HCT116 (cell line): ENCODE measurements around the gene TRIM68. TPM values are rescaled to one million over a fixed set of nuclear protein-coding genes. Genes with fewer than 3 reads are reported as not detected.

Source experiments
- ATAC-seq: fragments of 200-7000 bp; cut with Tn5 transposase; 2 replicates; pipeline ENCODE4 v1.9.1; 2020; ENCODE audit warnings: mild to moderate bottlenecking, moderate library complexity
- BruUV-seq: library from RNA; stranded (reverse); fragments of 400-500 nt; replicated peaks from 2 replicates; lab custom pipeline; 2021; lab: Mats Ljungman, UMichigan
- CTCF ChIA-PET: fragments of 300-600 bp; sonication (Branson Sonifier 250); formaldehyde crosslinking; loops from one replicate; lab custom pipeline; 2021; ENCODE audit warnings: antibody characterized with exemption; lab: Charles Lee
- POLR2A ChIA-PET: fragments of 300-600, 350-600 bp; sonication (Branson Sonifier 250); formaldehyde crosslinking; loops from one replicate; lab custom pipeline; 2021; ENCODE audit warnings: antibody characterized with exemption; lab: Charles Lee
- RAD21 ChIA-PET, 2 experiments: fragments of 300-600 bp; sonication (Branson Sonifier 250); formaldehyde crosslinking; loops; one replicate each; lab custom pipeline; 2023; ENCODE audit warnings: low total read pairs in 2 of 2; ENCODE audit not compliant: uncharacterized antibody in 2 of 2, unreplicated experiment in 2 of 2, low non-redundant PET in 1 of 2; lab: Charles Lee
- DNase-seq: peaks from one replicate; pipeline ENCODE4 v3.0.0-alpha.2; 2010; ENCODE audit warnings: low read depth, low spot score
- H2AFZ ChIP-seq: fragments of 200-600 bp; shearing (Covaris generic), sonication (generic); 2 replicates; pipeline ENCODE4 v1.6.1; 2017; ENCODE audit warnings: low read depth, mixed run types, mixed read lengths, antibody characterized with exemption, low read length; ENCODE audit not compliant: poor library complexity, severe bottlenecking
- H3K27ac ChIP-seq: 2 replicates; pipeline ENCODE4 v1.5.1; 2012; ENCODE audit warnings: low read depth, low read length
- H3K27me3 ChIP-seq: fragments of 200-600 bp; sonication (generic); 2 replicates; pipeline ENCODE4 v1.6.1; 2016; ENCODE audit warnings: mixed run types, low read length, mixed read lengths; ENCODE audit not compliant: insufficient read depth
- H3K36me3 ChIP-seq, 2 experiments: fragments of 200-500 bp in 1 of 2; fragments of 200-600 bp in 1 of 2; sonication (Bioruptor generic) in 1 of 2; sonication (generic) in 1 of 2; 2 replicates each; pipeline versions ENCODE4 v1.5.1 to v1.6.1; 2014 to 2016; ENCODE audit warnings: low read length in 2 of 2, inconsistent platforms in 1 of 2, mixed read lengths in 1 of 2, mixed run types in 1 of 2; ENCODE audit not compliant: insufficient read depth in 2 of 2, control insufficient read depth in 1 of 2
- H3K4me1 ChIP-seq, 2 experiments: fragments of 200-600 bp in 1 of 2; sonication (generic) in 1 of 2; 2 replicates each; pipeline versions ENCODE4 v1.5.1 to v1.6.1; 2012 to 2017; ENCODE audit warnings: low read length in 2 of 2, inconsistent platforms in 1 of 2, mild to moderate bottlenecking in 1 of 2, mixed read lengths in 1 of 2, mixed run types in 1 of 2, moderate library complexity in 1 of 2; ENCODE audit not compliant: insufficient read depth in 2 of 2, control insufficient read depth in 1 of 2
- H3K4me2 ChIP-seq: fragments of 200-600 bp; sonication (generic); 2 replicates; pipeline ENCODE4 v1.6.1; 2017; ENCODE audit warnings: mixed run types, low read length, mixed read lengths
- H3K4me3 ChIP-seq, 2 experiments: fragments of 200-600 bp in 1 of 2; sonication (generic) in 1 of 2; replicated peaks in 1 of 2; 2 replicates each; pipeline ENCODE4 v1.5.1; 2011 to 2016; ENCODE audit warnings: low read length in 2 of 2, control low read depth in 1 of 2, low read depth in 1 of 2, mild to moderate bottlenecking in 1 of 2, mixed read lengths in 1 of 2, mixed run types in 1 of 2
- H3K79me2 ChIP-seq: fragments of 200-600 bp; sonication (generic); 2 replicates; pipeline ENCODE4 v1.6.1; 2017; ENCODE audit warnings: mild to moderate bottlenecking, mixed run types, low read length, moderate library complexity, mixed read lengths; ENCODE audit not compliant: insufficient read depth
- H3K9ac ChIP-seq: fragments of 200-600 bp; sonication (generic); 2 replicates; pipeline ENCODE4 v1.6.1; 2016; ENCODE audit warnings: low read length, mixed read lengths
- H3K9me2 ChIP-seq: fragments of 200-600 bp; sonication (generic), shearing (Covaris generic); 2 replicates; pipeline ENCODE4 v1.6.1; 2017; ENCODE audit warnings: mixed run types, mild to moderate bottlenecking, moderate library complexity; ENCODE audit not compliant: insufficient read depth
- H3K9me3 ChIP-seq, 2 experiments: fragments of 200-500 bp in 1 of 2; fragments of 200-600 bp in 1 of 2; sonication (Bioruptor generic) in 1 of 2; sonication (generic) in 1 of 2; 2 replicates each; pipeline ENCODE4 v1.6.1; 2014 to 2017; ENCODE audit warnings: low read length in 2 of 2, mixed read lengths in 2 of 2, inconsistent platforms in 1 of 2, low read depth in 1 of 2, mild to moderate bottlenecking in 1 of 2, mixed run types in 1 of 2, moderate library complexity in 1 of 2; ENCODE audit not compliant: control insufficient read depth in 1 of 2, insufficient read depth in 1 of 2
- H4K20me1 ChIP-seq: fragments of 200-600 bp; sonication (generic), shearing (Covaris generic); 2 replicates; pipeline ENCODE4 v1.6.1; 2017; ENCODE audit warnings: mixed run types, mild to moderate bottlenecking, moderate library complexity; ENCODE audit not compliant: insufficient read depth
- CEBPB ChIP-seq: IDR thresholded peaks from 2 replicates; pipeline ENCODE4 v1.6.1; 2012; ENCODE audit warnings: low read depth
- FOSL1 ChIP-seq: IDR thresholded peaks from 2 replicates; pipeline ENCODE4 v1.6.1; 2012; ENCODE audit warnings: low read depth
- POLR2A ChIP-seq: IDR thresholded peaks from 2 replicates; pipeline ENCODE4 v1.7.0; 2011; ENCODE audit warnings: borderline replicate concordance; ENCODE audit not compliant: insufficient read depth, insufficient read length; ENCODE audit errors: extremely low read depth
- POLR2AphosphoS5 ChIP-seq: IDR thresholded peaks from 2 replicates; pipeline ENCODE4 v1.6.1; 2011; ENCODE audit warnings: mild to moderate bottlenecking, low read depth, low read length, moderate library complexity
- SIN3A ChIP-seq: IDR thresholded peaks from 2 replicates; pipeline ENCODE4 v1.6.1; 2012; ENCODE audit warnings: low read depth
- SP1 ChIP-seq: IDR thresholded peaks from 2 replicates; pipeline ENCODE4 v1.6.1; 2012; ENCODE audit warnings: low read depth
- ZNF274 ChIP-seq: fragments of 200-500 bp; sonication (Bioruptor generic); IDR thresholded peaks from 2 replicates; pipeline ENCODE4 v1.6.1; 2014; ENCODE audit warnings: mild to moderate bottlenecking, low read depth, low read length, inconsistent platforms
- intact Hi-C: fragments of 100-400 bp; cut with micrococcal nuclease; formaldehyde crosslinking; loops from 2 replicates; pipeline ENCODE4 v1.10.0; 2022
- total RNA-seq: library from RNA; stranded (reverse); gene quantifications from one replicate; pipeline ENCODE4 v1.2.1, GENCODE V29; 2021; ENCODE audit not compliant: unreplicated experiment
- TF ChIP-seq, protein P1 (sequence below): IDR thresholded peaks from 2 replicates; pipeline ENCODE4 v1.6.1; 2011; ENCODE audit warnings: mild to moderate bottlenecking, low read length, moderate library complexity; ENCODE audit not compliant: insufficient replicate concordance; ENCODE audit errors: extremely low read depth
- TF ChIP-seq, protein P2 (sequence below): IDR thresholded peaks from 2 replicates; pipeline ENCODE4 v1.6.1; 2012; ENCODE audit warnings: low read depth
- TF ChIP-seq, protein P3 (sequence below), 3 experiments: fragments of 200-600 bp in 1 of 3; sonication (generic) in 1 of 3; IDR thresholded peaks in 2 of 3; conservative IDR thresholded peaks in 1 of 3; 2 replicates each; pipeline ENCODE4 v1.5.1; 2012 to 2017; ENCODE audit warnings: low read depth in 2 of 3, low read length in 2 of 3, antibody characterized with exemption in 1 of 3, borderline replicate concordance in 1 of 3, control low read depth in 1 of 3, mild to moderate bottlenecking in 1 of 3, mixed read lengths in 1 of 3, mixed run types in 1 of 3, moderate library complexity in 1 of 3; ENCODE audit not compliant: insufficient read depth in 1 of 3
- TF ChIP-seq, protein P4 (sequence below): IDR thresholded peaks from 2 replicates; pipeline ENCODE4 v1.6.1; 2012

TRIM68 gene
- total RNA-seq, 1 experiment from 2014 or later, result 8.3 TPM

DNA sequence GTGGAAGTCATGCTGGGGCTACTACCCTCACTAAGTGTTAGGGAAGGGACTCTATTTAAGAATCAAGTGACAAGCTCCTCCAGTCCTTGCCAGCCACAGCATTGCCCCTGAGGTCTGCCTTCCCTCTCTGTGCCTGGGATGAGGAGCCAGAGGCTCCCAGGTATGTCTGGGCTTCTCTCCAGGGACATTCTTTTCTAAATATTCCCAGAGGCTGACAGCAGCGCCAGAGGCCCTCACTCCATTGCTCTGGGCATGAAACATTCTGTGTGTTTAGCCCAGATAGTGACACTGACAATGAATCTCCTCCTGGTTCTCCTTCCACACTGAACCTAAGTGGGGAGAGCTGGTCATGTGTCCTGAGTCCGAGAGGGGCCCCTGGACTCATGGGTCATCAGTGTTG is 37.9 kb upstream of the TRIM68 start:
- Histone ChIP-seq H3K4me1 (no peaks in the 10 kb centered on the region), H2AFZ (no peak overlapping the region), H3K79me2 (no peaks in the 10 kb centered on the region), H3K36me3 (no peaks in the 10 kb centered on the region), H3K27ac (no peak overlapping the region), H3K9me3 (no peaks in the 10 kb centered on the region), H3K9ac (no peak overlapping the region), H3K4me3 (no peak overlapping the region), H3K27me3 (peaks cover 77% of the 10 kb centered on the region), H3K4me2 (no peak overlapping the region), H4K20me1 (no peaks in the 10 kb centered on the region), H3K9me2 (no peaks in the 10 kb centered on the region)
- no TSS peak for BruUV-seq
- TF ChIP-seq FOSL1 (no peak), CEBPB (no peak), POLR2AphosphoS5 (no peak), POLR2A (no peak), ZNF274 (no peak), SIN3A (no peak), SP1 (no peak)
- TF ChIP-seq, protein P1, sequence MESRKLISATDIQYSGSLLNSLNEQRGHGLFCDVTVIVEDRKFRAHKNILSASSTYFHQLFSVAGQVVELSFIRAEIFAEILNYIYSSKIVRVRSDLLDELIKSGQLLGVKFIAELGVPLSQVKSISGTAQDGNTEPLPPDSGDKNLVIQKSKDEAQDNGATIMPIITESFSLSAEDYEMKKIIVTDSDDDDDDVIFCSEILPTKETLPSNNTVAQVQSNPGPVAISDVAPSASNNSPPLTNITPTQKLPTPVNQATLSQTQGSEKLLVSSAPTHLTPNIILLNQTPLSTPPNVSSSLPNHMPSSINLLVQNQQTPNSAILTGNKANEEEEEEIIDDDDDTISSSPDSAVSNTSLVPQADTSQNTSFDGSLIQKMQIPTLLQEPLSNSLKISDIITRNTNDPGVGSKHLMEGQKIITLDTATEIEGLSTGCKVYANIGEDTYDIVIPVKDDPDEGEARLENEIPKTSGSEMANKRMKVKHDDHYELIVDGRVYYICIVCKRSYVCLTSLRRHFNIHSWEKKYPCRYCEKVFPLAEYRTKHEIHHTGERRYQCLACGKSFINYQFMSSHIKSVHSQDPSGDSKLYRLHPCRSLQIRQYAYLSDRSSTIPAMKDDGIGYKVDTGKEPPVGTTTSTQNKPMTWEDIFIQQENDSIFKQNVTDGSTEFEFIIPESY, result no peak
- TF ChIP-seq, protein P2, sequence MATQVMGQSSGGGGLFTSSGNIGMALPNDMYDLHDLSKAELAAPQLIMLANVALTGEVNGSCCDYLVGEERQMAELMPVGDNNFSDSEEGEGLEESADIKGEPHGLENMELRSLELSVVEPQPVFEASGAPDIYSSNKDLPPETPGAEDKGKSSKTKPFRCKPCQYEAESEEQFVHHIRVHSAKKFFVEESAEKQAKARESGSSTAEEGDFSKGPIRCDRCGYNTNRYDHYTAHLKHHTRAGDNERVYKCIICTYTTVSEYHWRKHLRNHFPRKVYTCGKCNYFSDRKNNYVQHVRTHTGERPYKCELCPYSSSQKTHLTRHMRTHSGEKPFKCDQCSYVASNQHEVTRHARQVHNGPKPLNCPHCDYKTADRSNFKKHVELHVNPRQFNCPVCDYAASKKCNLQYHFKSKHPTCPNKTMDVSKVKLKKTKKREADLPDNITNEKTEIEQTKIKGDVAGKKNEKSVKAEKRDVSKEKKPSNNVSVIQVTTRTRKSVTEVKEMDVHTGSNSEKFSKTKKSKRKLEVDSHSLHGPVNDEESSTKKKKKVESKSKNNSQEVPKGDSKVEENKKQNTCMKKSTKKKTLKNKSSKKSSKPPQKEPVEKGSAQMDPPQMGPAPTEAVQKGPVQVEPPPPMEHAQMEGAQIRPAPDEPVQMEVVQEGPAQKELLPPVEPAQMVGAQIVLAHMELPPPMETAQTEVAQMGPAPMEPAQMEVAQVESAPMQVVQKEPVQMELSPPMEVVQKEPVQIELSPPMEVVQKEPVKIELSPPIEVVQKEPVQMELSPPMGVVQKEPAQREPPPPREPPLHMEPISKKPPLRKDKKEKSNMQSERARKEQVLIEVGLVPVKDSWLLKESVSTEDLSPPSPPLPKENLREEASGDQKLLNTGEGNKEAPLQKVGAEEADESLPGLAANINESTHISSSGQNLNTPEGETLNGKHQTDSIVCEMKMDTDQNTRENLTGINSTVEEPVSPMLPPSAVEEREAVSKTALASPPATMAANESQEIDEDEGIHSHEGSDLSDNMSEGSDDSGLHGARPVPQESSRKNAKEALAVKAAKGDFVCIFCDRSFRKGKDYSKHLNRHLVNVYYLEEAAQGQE, result no peak
- TF ChIP-seq, protein P3, sequence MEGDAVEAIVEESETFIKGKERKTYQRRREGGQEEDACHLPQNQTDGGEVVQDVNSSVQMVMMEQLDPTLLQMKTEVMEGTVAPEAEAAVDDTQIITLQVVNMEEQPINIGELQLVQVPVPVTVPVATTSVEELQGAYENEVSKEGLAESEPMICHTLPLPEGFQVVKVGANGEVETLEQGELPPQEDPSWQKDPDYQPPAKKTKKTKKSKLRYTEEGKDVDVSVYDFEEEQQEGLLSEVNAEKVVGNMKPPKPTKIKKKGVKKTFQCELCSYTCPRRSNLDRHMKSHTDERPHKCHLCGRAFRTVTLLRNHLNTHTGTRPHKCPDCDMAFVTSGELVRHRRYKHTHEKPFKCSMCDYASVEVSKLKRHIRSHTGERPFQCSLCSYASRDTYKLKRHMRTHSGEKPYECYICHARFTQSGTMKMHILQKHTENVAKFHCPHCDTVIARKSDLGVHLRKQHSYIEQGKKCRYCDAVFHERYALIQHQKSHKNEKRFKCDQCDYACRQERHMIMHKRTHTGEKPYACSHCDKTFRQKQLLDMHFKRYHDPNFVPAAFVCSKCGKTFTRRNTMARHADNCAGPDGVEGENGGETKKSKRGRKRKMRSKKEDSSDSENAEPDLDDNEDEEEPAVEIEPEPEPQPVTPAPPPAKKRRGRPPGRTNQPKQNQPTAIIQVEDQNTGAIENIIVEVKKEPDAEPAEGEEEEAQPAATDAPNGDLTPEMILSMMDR (IDR thresholded peaks at IDR 0.05 in 2 of 3, conservative IDR thresholded peaks at IDR 0.05 in 1 of 3; ENCODE audit: borderline replicate concordance in 1 of 3, insufficient read depth in 1 of 3, low read depth in 2 of 3, low read length in 2 of 3), result no peak
- TF ChIP-seq, protein P4, sequence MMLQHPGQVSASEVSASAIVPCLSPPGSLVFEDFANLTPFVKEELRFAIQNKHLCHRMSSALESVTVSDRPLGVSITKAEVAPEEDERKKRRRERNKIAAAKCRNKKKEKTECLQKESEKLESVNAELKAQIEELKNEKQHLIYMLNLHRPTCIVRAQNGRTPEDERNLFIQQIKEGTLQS, result no peak
- RAD21 ChIA-PET, result no interaction called here
- DNase-seq, result no peak
- intact Hi-C loops, result no loop called here
- POLR2A ChIA-PET, result no interaction called here
- no peak for ATAC-seq
- CTCF ChIA-PET, result interaction anchor here (1.7 kb wide), 1 partner anchor 9 kb away, joined by 5 read pairs; the partner anchor contains the start of gene OR51D1
